B cell (primary cell): ENCODE measurements around the gene ERCC1. TPM values are rescaled to one million over a fixed set of nuclear protein-coding genes. Genes with fewer than 3 reads are reported as not detected.

Experiments used
- ATAC-seq: fragments of 200-7000 bp; cut with Tn5 transposase; one replicate; pipeline ENCODE4 v1.10.0; 2021; ENCODE audit warnings: low read depth, mild to moderate bottlenecking, moderate number of reproducible peaks, moderate library complexity
- CTCF ChIA-PET: fragments of 350-600 bp; sonication (Branson Sonifier 250); formaldehyde crosslinking; loops from one replicate; lab custom pipeline; 2021; ENCODE audit warnings: antibody characterized with exemption, inconsistent platforms; lab: Charles Lee
- POLR2A ChIA-PET: fragments of 350-600 bp; sonication (Branson Sonifier 250); formaldehyde crosslinking; loops from one replicate; lab custom pipeline; 2021; ENCODE audit warnings: antibody characterized with exemption; lab: Charles Lee
- DNase-seq: peaks from one replicate; pipeline ENCODE4 v3.0.0; 2013
- H2AFZ ChIP-seq: 2 replicates; pipeline ENCODE4 v1.6.1; 2012; ENCODE audit warnings: mild to moderate bottlenecking, low read depth, low read length; ENCODE audit not compliant: insufficient read depth, poor library complexity, severe bottlenecking
- H3K27ac ChIP-seq, 2 donors: 1 replicate in 1 of 2; 2 replicates in 1 of 2; pipeline ENCODE4 v1.5.1; 2012 to 2013; ENCODE audit warnings: low read length in 2 of 2, mild to moderate bottlenecking in 2 of 2, moderate library complexity in 1 of 2
- H3K27me3 ChIP-seq, 4 experiments: fragments of 200-600 bp in 1 of 4; sonication (generic) in 1 of 4; replicated peaks in 1 of 4; 1 replicate in 2 of 4; 2 replicates in 2 of 4; pipeline versions ENCODE4 v1.6.1 to v1.7.0; 2013 to 2016; ENCODE audit warnings: low read length in 3 of 4, mild to moderate bottlenecking in 2 of 4, mixed read lengths in 1 of 4, moderate library complexity in 1 of 4; ENCODE audit not compliant: insufficient read depth in 4 of 4, control insufficient read depth in 3 of 4; ENCODE audit errors: control extremely low read depth in 1 of 4
- H3K36me3 ChIP-seq, 2 experiments: replicated peaks in 1 of 2; 1 replicate in 1 of 2; 2 replicates in 1 of 2; pipeline versions ENCODE4 v1.6.1 to v1.7.1; 2013; ENCODE audit warnings: low read length in 1 of 2; ENCODE audit not compliant: insufficient read depth in 2 of 2, control insufficient read depth in 1 of 2; ENCODE audit errors: control extremely low read depth in 1 of 2, extremely low read depth in 1 of 2
- H3K4me1 ChIP-seq, 2 donors: fragments of 200-600 bp in 1 of 2; sonication (generic) in 1 of 2; 1 replicate in 1 of 2; 2 replicates in 1 of 2; pipeline versions ENCODE4 v1.5.1 to v1.6.1; 2013 to 2017; ENCODE audit warnings: low read length in 2 of 2; ENCODE audit not compliant: control insufficient read depth in 2 of 2, insufficient read depth in 2 of 2
- H3K4me2 ChIP-seq: replicated peaks from 2 replicates; pipeline ENCODE3; 2012; ENCODE audit warnings: mild to moderate bottlenecking, low read depth, low read length; ENCODE audit not compliant: poor library complexity, severe bottlenecking
- H3K4me3 ChIP-seq, 5 experiments: fragments of 200-600 bp in 1 of 5; sonication (generic) in 1 of 5; 1 replicate in 3 of 5; 2 replicates in 2 of 5; pipeline versions ENCODE4 v1.5.1 to v1.7.0; 2011 to 2016; ENCODE audit warnings: low read length in 4 of 5, mild to moderate bottlenecking in 4 of 5, low read depth in 2 of 5, control low read depth in 1 of 5, moderate library complexity in 1 of 5; ENCODE audit not compliant: insufficient read depth in 1 of 5; ENCODE audit errors: control extremely low read depth in 1 of 5, extremely low read depth in 1 of 5
- H3K79me2 ChIP-seq: fragments of 200-600 bp; sonication (generic); one replicate; pipeline ENCODE4 v1.6.0; 2016; ENCODE audit warnings: low read length; ENCODE audit not compliant: control insufficient read depth, insufficient read depth
- H3K9ac ChIP-seq: fragments of 200-600 bp; sonication (generic); 2 replicates; pipeline ENCODE4 v1.6.1; 2017; ENCODE audit warnings: mild to moderate bottlenecking, low read length, moderate library complexity
- H3K9me3 ChIP-seq, 3 donors: one replicate each; pipeline versions ENCODE4 v1.6.1 to v1.7.1; 2013; ENCODE audit warnings: low read length in 2 of 3; ENCODE audit not compliant: control insufficient read depth in 2 of 3, insufficient read depth in 1 of 3; ENCODE audit errors: control extremely low read depth in 1 of 3
- H4K20me1 ChIP-seq: 2 replicates; pipeline ENCODE4 v1.6.0; 2012; ENCODE audit warnings: mild to moderate bottlenecking, low read length; ENCODE audit not compliant: insufficient read depth, control insufficient read depth, poor library complexity, severe bottlenecking
- H3K27ac Mint-ChIP-seq: one replicate; pipeline ENCODE4 v1.8.0; 2021; ENCODE audit warnings: mixed read lengths
- H3K27me3 Mint-ChIP-seq: one replicate; pipeline ENCODE4 v1.8.0; 2021; ENCODE audit warnings: mixed read lengths
- H3K4me1 Mint-ChIP-seq: one replicate; pipeline ENCODE4 v1.8.0; 2021; ENCODE audit warnings: mixed read lengths
- H3K4me3 Mint-ChIP-seq: one replicate; pipeline ENCODE4 v1.8.0; 2021; ENCODE audit warnings: mixed read lengths
- H3K9me3 Mint-ChIP-seq: one replicate; pipeline ENCODE4 v1.8.0; 2022; ENCODE audit warnings: mixed read lengths; ENCODE audit not compliant: insufficient read depth
- EZH2 ChIP-seq: IDR thresholded peaks from 2 replicates; pipeline ENCODE4 v1.6.1; 2012; ENCODE audit warnings: borderline replicate concordance, low read depth, mild to moderate bottlenecking, moderate library complexity, low read length; ENCODE audit not compliant: insufficient read depth, poor library complexity, severe bottlenecking
- WGBS: methylation state at CpG from one replicate; pipeline ENCODE4 v1.1.5; 2013; ENCODE audit warnings: missing lambda C conversion rate; ENCODE audit not compliant: insufficient coverage; 5-methylcytosine and 5-hydroxymethylcytosine counted together
- intact Hi-C: fragments of 100-400 bp; cut with micrococcal nuclease; formaldehyde crosslinking; loops from one replicate; pipeline ENCODE4 v1.10.0; 2022
- polyA plus RNA-seq: library from polyadenylated mRNA; depleted of rRNA; stranded (reverse); fragments of >200 nt; gene quantifications from 2 replicates; pipeline ENCODE4 v1.2.3, GENCODE V29; 2012
- total RNA-seq, 2 donors: library from RNA; stranded (reverse); fragments of 120-200 nt in 1 of 2; gene quantifications; 1 replicate in 1 of 2; 2 replicates in 1 of 2; pipeline versions ENCODE4 v1.2.3 to v1.2.4, GENCODE V29; 2013 to 2022
- TF ChIP-seq, protein P1 (sequence below): fragments of 200-600 bp; IDR thresholded peaks from one replicate; pipeline ENCODE4 v1.8.0; 2022; ENCODE audit warnings: antibody characterized with exemption, mild to moderate bottlenecking

Gene ERCC1
- total and polyA plus RNA-seq, 2 donors (not counting 1 experiment from before 2014, with no cell fraction given): 75.7 to 81.9 TPM

DNA sequence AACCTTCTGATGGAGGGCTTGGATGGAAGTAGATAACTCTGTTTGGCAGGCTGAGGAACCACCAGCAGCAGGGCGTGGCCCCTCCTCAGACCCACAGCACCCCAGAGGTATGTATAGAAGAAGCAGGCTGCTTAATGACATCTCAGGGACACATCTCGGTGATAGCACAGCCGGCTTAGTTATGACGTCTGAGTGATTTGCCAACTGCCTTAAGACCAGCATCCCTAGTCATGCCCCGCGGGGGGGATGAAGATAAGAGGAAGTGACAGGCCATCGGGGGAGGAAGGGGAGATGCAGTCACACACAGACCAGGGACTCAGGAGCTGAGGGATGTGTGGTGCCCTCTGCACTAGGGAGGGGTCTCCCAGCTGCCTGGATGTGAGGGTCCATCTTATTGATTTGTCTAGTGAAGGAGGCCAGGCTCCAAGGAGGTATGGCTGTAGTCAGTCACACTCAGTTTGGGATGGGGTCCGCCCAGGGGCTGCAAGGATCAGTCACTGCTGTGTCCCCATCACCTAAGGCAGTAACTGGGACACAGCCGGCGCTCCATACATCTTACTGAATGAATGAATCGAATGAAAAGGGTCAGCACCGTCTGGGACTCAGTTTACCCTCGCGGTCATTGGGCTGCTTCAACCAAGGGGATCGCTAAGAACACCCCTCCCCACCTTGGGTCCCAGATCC lies 19.2 kb upstream of the ERCC1 start:
- Histone ChIP-seq H3K36me3 (no peaks in the 10 kb centered on the region), H3K4me3 (peak overlapping the region; percentile 6 to 82 (median 55)), H4K20me1 (no peaks in the 10 kb centered on the region), H3K27ac (peak overlapping the region; percentile 63 to 95), H3K79me2 (no peaks in the 10 kb centered on the region), H3K9ac (peak overlapping the region; percentile 73), H3K4me1 (peaks cover 35 to 44% of the 10 kb centered on the region in 2 donors), H3K9me3 (no peaks in the 10 kb centered on the region), H3K27me3 (no peaks in the 10 kb centered on the region), H3K4me2 (peak overlapping the region; percentile 100), H2AFZ (no peak overlapping the region)
- no peaks in the 10 kb centered on the region for H3K27me3 Mint-ChIP-seq
- H3K4me1 Mint-ChIP-seq: peaks cover 47% of the 10 kb centered on the region
- WGBS: 7% methylated on average over 15 of the region's 15 CpGs
- CTCF ChIA-PET: interaction anchor here (1.2 to 8.0 kb wide), 2 partner anchors 36 to 42 kb away, joined by 3 to 453 read pairs; no protein-coding TSS in a partner anchor
- TF ChIP-seq, protein P1, sequence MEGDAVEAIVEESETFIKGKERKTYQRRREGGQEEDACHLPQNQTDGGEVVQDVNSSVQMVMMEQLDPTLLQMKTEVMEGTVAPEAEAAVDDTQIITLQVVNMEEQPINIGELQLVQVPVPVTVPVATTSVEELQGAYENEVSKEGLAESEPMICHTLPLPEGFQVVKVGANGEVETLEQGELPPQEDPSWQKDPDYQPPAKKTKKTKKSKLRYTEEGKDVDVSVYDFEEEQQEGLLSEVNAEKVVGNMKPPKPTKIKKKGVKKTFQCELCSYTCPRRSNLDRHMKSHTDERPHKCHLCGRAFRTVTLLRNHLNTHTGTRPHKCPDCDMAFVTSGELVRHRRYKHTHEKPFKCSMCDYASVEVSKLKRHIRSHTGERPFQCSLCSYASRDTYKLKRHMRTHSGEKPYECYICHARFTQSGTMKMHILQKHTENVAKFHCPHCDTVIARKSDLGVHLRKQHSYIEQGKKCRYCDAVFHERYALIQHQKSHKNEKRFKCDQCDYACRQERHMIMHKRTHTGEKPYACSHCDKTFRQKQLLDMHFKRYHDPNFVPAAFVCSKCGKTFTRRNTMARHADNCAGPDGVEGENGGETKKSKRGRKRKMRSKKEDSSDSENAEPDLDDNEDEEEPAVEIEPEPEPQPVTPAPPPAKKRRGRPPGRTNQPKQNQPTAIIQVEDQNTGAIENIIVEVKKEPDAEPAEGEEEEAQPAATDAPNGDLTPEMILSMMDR: no peak
- TF ChIP-seq EZH2: no peak
- peak; percentile 93 for DNase-seq
- POLR2A ChIA-PET: interaction anchor here (0.7 kb wide), 1 partner anchor 1641 kb away, joined by 3 read pairs; no protein-coding TSS in a partner anchor
- H3K4me3 Mint-ChIP-seq: peak overlapping the region; percentile 78
- H3K9me3 Mint-ChIP-seq: no peaks in the 10 kb centered on the region
- intact Hi-C loops: loop anchor here (1.0 to 5.0 kb wide), 2 partner anchors 24 to 36 kb away; partner anchors contain the start of genes FOSB, POLR1G and PPP1R13L
- ATAC-seq: peak; percentile 34
- peak overlapping the region; percentile 94 for H3K27ac Mint-ChIP-seq

DNA sequence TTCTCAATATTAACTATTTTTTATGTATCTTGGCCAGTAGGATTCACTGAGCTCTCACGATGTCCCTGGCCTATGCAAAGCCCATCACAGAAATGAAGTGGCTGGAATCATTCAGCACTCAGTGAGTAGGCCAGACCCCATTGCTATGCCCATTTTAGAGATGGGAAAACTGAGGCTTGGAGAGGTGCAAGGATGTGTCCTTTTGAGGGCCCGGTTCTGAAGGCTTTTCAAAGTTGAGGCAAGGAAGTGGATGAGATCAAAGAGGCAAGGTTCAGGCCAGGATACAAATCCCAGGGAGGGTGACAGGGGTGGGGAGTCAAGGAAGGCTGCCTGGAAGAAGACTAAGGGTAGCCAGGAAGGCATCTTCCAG lies 18.7 kb upstream of the ERCC1 start:
- H3K9ac ChIP-seq: no peak overlapping the region
- POLR2A ChIA-PET: interaction anchor here (0.7 kb wide), 1 partner anchor 1641 kb away, joined by 3 read pairs; no protein-coding TSS in a partner anchor
- TF ChIP-seq, protein P1: no peak
- no peak for TF ChIP-seq EZH2
- peaks cover 35 to 44% of the 10 kb centered on the region in 2 donors for H3K4me1 ChIP-seq
- Mint-ChIP-seq H3K27me3 (no peaks in the 10 kb centered on the region), H3K9me3 (no peaks in the 10 kb centered on the region), H3K27ac (peak overlapping the region; percentile 94), H3K4me3 (peak overlapping the region; percentile 78), H3K4me1 (peaks cover 45% of the 10 kb centered on the region)
- no peaks in the 10 kb centered on the region for H3K36me3 ChIP-seq
- peak overlapping the region; percentile 100 for H3K4me2 ChIP-seq
- H4K20me1 ChIP-seq: no peaks in the 10 kb centered on the region
- intact Hi-C loops: loop anchor here (5.0 kb wide), 1 partner anchor 35 kb away; the partner anchor contains the start of genes POLR1G and PPP1R13L
- no peak for ATAC-seq
- no peak overlapping the region for H2AFZ ChIP-seq
- WGBS: 72% methylated on average over 2 of the region's 2 CpGs
- H3K27me3 ChIP-seq: no peaks in the 10 kb centered on the region
- no peaks in the 10 kb centered on the region for H3K9me3 ChIP-seq
- H3K27ac ChIP-seq: peak overlapping the region; percentile 63 to 95
- no peak overlapping the region for H3K4me3 ChIP-seq
- H3K79me2 ChIP-seq: no peaks in the 10 kb centered on the region
- CTCF ChIA-PET: interaction anchor here (8.0 kb wide), 1 partner anchor 37 kb away, joined by 453 read pairs; no protein-coding TSS in a partner anchor
- no peak for DNase-seq
